Activated CD8-positive, alpha-beta T cell treated with anti-CD3 and anti-CD28 coated beads for 36 hours (primary cell): Measurements from ENCODE around the gene ATXN1. TPM values are rescaled to one million over a fixed set of nuclear protein-coding genes. Genes with fewer than 3 reads are reported as not detected.

Source experiments
- ATAC-seq: fragments of 200-7000 bp; cut with Tn5 transposase; one replicate; pipeline ENCODE4 v1.10.0; 2021; ENCODE audit warnings: mild to moderate bottlenecking, moderate library complexity
- CTCF ChIA-PET: fragments of 350-600 bp; sonication (Branson Sonifier 250); formaldehyde crosslinking; loops from one replicate; lab custom pipeline; 2021; ENCODE audit warnings: antibody characterized with exemption; lab: Charles Lee
- POLR2A ChIA-PET: fragments of 350-600 bp; sonication (Branson Sonifier 250); formaldehyde crosslinking; loops from one replicate; lab custom pipeline; 2021; ENCODE audit warnings: antibody characterized with exemption; lab: Charles Lee
- DNase-seq: peaks from one replicate; pipeline ENCODE4 v3.0.0-alpha.2; 2020
- H3K27ac Mint-ChIP-seq: one replicate; pipeline ENCODE4 v1.8.0; 2021; ENCODE audit warnings: mild to moderate bottlenecking, mixed read lengths
- H3K27me3 Mint-ChIP-seq: one replicate; pipeline ENCODE4 v1.8.0; 2021; ENCODE audit warnings: mixed read lengths
- H3K36me3 Mint-ChIP-seq: one replicate; pipeline ENCODE4 v1.8.0; 2021; ENCODE audit warnings: low read depth, mixed read lengths
- H3K4me1 Mint-ChIP-seq: one replicate; pipeline ENCODE4 v1.8.0; 2021; ENCODE audit warnings: low read depth, mixed read lengths
- H3K4me3 Mint-ChIP-seq: one replicate; pipeline ENCODE4 v1.8.0; 2021; ENCODE audit warnings: mild to moderate bottlenecking, moderate library complexity, mixed read lengths
- H3K9me3 Mint-ChIP-seq: one replicate; pipeline ENCODE4 v1.8.0; 2021; ENCODE audit warnings: mixed read lengths
- CTCF ChIP-seq: fragments of 200-600 bp; IDR thresholded peaks from one replicate; pipeline ENCODE4 v1.8.0; 2022; ENCODE audit warnings: antibody characterized with exemption, mild to moderate bottlenecking
- intact Hi-C: fragments of 100-400 bp; cut with micrococcal nuclease; formaldehyde crosslinking; loops from one replicate; pipeline ENCODE4 v1.10.0; 2022
- total RNA-seq, 2 experiments: library from RNA; stranded (reverse); gene quantifications; one replicate each; pipeline ENCODE4 v1.2.3, GENCODE V29; 2021

ATXN1 gene
- total RNA-seq, 2 experiments from 2014 or later = 35.4 to 40.8 TPM

GRCh38 chr6:16696496-16696895 is 64.8 kb downstream of the ATXN1 start:
- ChIA-PET CTCF (interaction anchor here (0.8 to 6.5 kb wide), 5 partner anchors 13 to 67 kb away, joined by 3 to 58 read pairs (median 4); partner anchors contain the start of gene ATXN1), POLR2A (interaction anchor here (1.2 to 3.9 kb wide), 3 partner anchors 12 to 38 kb away, joined by 5 to 26 read pairs (median 6); no protein-coding TSS in a partner anchor)
- H3K4me1 Mint-ChIP-seq = peaks cover 82% of the 10 kb centered on the region
- H3K9me3 Mint-ChIP-seq = peaks cover 1% of the 10 kb centered on the region
- intact Hi-C loops = loop anchor here (5.0 to 10.0 kb wide), 2 partner anchors 39 to 372 kb away; no protein-coding TSS in a partner anchor
- peaks cover 16% of the 10 kb centered on the region for H3K36me3 Mint-ChIP-seq
- ATAC-seq (no peak), DNase-seq (no peak)
- H3K27me3 Mint-ChIP-seq = no peaks in the 10 kb centered on the region
- H3K4me3 Mint-ChIP-seq = no peak overlapping the region
- H3K27ac Mint-ChIP-seq = no peak overlapping the region
- no peak for TF ChIP-seq CTCF

- H3K27ac Mint-ChIP-seq = peak overlapping the region; percentile 63
- H3K27me3 Mint-ChIP-seq = no peaks in the 10 kb centered on the region
- CTCF ChIA-PET = interaction anchor here (1.6 to 6.5 kb wide), 3 partner anchors 18 to 69 kb away, joined by 4 to 58 read pairs (median 8); partner anchors contain the start of gene ATXN1
- H3K36me3 Mint-ChIP-seq = peaks cover 16% of the 10 kb centered on the region
- peaks cover 85% of the 10 kb centered on the region for H3K4me1 Mint-ChIP-seq
- POLR2A ChIA-PET = interaction anchor here (0.9 to 2.6 kb wide), 6 partner anchors 12 to 104 kb away, joined by 4 to 8 read pairs (median 5); partner anchors contain the start of gene ATXN1
- peak; percentile 43 for ATAC-seq
- DNase-seq = peak; percentile 73
- no peak overlapping the region for H3K4me3 Mint-ChIP-seq
- no peaks in the 10 kb centered on the region for H3K9me3 Mint-ChIP-seq
- no peak for TF ChIP-seq CTCF
- intact Hi-C loops = loop anchor here (5.0 to 10.0 kb wide), 4 partner anchors 32 to 370 kb away; partner anchors contain the start of gene ATXN1
Measured at GRCh38 chr6:16694781-16695578, 66.3 kb downstream of the ATXN1 start.

GRCh38 chr6:16691324-16691723 is 69.9 kb downstream of the ATXN1 start:
- H3K4me3 Mint-ChIP-seq = peak overlapping the region; percentile 17
- peak overlapping the region; percentile 92 for H3K27ac Mint-ChIP-seq
- H3K4me1 Mint-ChIP-seq = peaks cover 84% of the 10 kb centered on the region
- intact Hi-C loops = loop anchor here (5.0 to 10.0 kb wide), 3 partner anchors 36 to 367 kb away; partner anchors contain the start of gene ATXN1
- ATAC-seq = no peak
- H3K9me3 Mint-ChIP-seq = no peaks in the 10 kb centered on the region
- peaks cover 21% of the 10 kb centered on the region for H3K36me3 Mint-ChIP-seq
- no peak for DNase-seq
- ChIA-PET CTCF (interaction anchor here (0.7 to 3.2 kb wide), 5 partner anchors 8 to 72 kb away, joined by 3 to 15 read pairs (median 6); no protein-coding TSS in a partner anchor), POLR2A (interaction anchor here (0.7 to 2.8 kb wide), 9 partner anchors 9 to 176 kb away, joined by 3 to 15 read pairs (median 4); partner anchors contain the start of gene ATXN1)
- TF ChIP-seq CTCF = no peak
- H3K27me3 Mint-ChIP-seq = no peaks in the 10 kb centered on the region

GRCh38 chr6:16690608-16691142 is 70.6 kb downstream of the ATXN1 start:
- ATAC-seq = peak; percentile 70
- peak overlapping the region; percentile 92 for H3K27ac Mint-ChIP-seq
- DNase-seq = peak; percentile 77
- ChIA-PET CTCF (interaction anchor here (1.2 to 3.4 kb wide), 6 partner anchors 8 to 72 kb away, joined by 3 to 16 read pairs (median 8); partner anchors contain the start of gene ATXN1), POLR2A (interaction anchor here (0.7 to 2.8 kb wide), 8 partner anchors 9 to 175 kb away, joined by 3 to 15 read pairs (median 4); partner anchors contain the start of gene ATXN1)
- H3K9me3 Mint-ChIP-seq = no peaks in the 10 kb centered on the region
- intact Hi-C loops = loop anchor here (5.0 to 10.0 kb wide), 3 partner anchors 37 to 366 kb away; partner anchors contain the start of gene ATXN1
- peaks cover 18% of the 10 kb centered on the region for H3K36me3 Mint-ChIP-seq
- peak overlapping the region; percentile 17 for H3K4me3 Mint-ChIP-seq
- no peak for TF ChIP-seq CTCF
- peaks cover 86% of the 10 kb centered on the region for H3K4me1 Mint-ChIP-seq
- no peaks in the 10 kb centered on the region for H3K27me3 Mint-ChIP-seq
